ENCODE data around the gene KLRF1.

KLRF1 gene

DNA sequence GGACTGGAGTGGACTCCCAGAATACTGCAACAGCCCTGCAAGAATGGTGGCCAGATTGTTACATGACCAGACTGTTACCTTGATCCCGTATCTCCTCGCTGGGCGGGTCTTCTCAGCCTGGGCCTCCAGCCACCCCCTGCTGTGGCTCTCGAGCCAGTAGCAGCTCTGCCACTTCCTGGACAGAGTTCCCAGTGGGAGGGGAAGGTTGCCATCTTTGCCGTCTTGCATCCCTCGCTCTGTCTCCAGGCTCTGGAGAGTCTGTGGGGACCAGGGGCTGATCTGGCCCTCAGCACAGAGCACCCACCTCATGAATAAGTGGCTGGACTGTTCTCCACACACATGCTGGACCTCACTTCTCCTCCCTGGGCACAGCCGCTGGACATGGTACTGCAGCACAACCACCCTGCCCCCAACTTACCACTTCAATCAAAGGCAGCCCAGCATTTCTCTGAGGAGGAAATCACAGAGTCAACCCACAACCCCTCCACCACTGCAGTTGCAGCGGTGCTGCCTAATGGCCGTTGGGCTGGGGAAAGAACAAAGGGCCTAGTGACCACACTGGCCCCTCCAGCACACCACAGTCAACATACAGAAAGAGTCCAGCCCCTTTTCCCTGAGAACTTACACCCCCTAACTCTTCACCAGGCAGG lies 6.9 kb upstream of the KLRF1 start:
- peak overlapping the region; percentile 46 for H3K18ac ChIP-seq (ENCODE audit: low read length)
- no peak overlapping the region for H2BK5ac ChIP-seq (ENCODE audit: low read length)
- no peaks in the 10 kb centered on the region for H3K4me1 ChIP-seq (ENCODE audit: control insufficient read depth in 2 of 2, insufficient read depth in 1 of 2, low read depth in 1 of 2, low read length in 2 of 2)
- no peak overlapping the region for H4K8ac ChIP-seq (ENCODE audit: low read depth, low read length)
- H3K9ac ChIP-seq (ENCODE audit: low read depth, low read length, poor library complexity) = no peak overlapping the region
- H2BK12ac ChIP-seq (ENCODE audit: low read length) = no peak overlapping the region
- H3K23ac ChIP-seq (ENCODE audit: low read depth, low read length, poor library complexity) = no peak overlapping the region
- H3K14ac ChIP-seq (ENCODE audit: low read length) = no peak overlapping the region
- H3K27me3 ChIP-seq (ENCODE audit: control insufficient read depth in 3 of 3, insufficient read depth in 3 of 3, low read depth in 1 of 3, low read length in 3 of 3) = no peaks in the 10 kb centered on the region
- WGBS, 2 donors (ENCODE audit: extremely low coverage in 2 of 2, insufficient read length in 2 of 2, insufficient replicate concordance in 1 of 2) = no CpG with 5 or more reads among the region's 9 CpGs
- H2AK5ac ChIP-seq (ENCODE audit: low read depth, low read length) = no peak overlapping the region
- no peak overlapping the region for H3K4me2 ChIP-seq (ENCODE audit: insufficient read depth, low read length, poor library complexity, severe bottlenecking)
- H3K36me3 ChIP-seq (replicated peaks in 1 of 2; ENCODE audit: control insufficient read depth in 2 of 2, insufficient read depth in 2 of 2, low read length in 2 of 2) = no peaks in the 10 kb centered on the region
- no peaks in the 10 kb centered on the region for H3K79me1 ChIP-seq (ENCODE audit: low read depth, low read length)
- H4K91ac ChIP-seq (ENCODE audit: low read depth, low read length, poor library complexity) = no peak overlapping the region
- no peak overlapping the region for H2BK120ac ChIP-seq (ENCODE audit: low read depth, low read length)
- peak overlapping the region; percentile 8 for H2AFZ ChIP-seq (ENCODE audit: low read length)
- no peaks in the 10 kb centered on the region for H3K9me3 ChIP-seq (replicated peaks in 1 of 2; ENCODE audit: control insufficient read depth in 2 of 2, insufficient read depth in 1 of 2, low read depth in 1 of 2, low read length in 2 of 2)
- H3K4ac ChIP-seq (ENCODE audit: low read length) = no peak overlapping the region
- no peak overlapping the region for H3K4me3 ChIP-seq (ENCODE audit: low read length in 2 of 2)
- no peak overlapping the region for H3K27ac ChIP-seq (replicated peaks; ENCODE audit: low read length)
- no peak for DNase-seq (ENCODE audit: low spot score)
- no peak overlapping the region for H2BK15ac ChIP-seq (ENCODE audit: low read length)

DNA sequence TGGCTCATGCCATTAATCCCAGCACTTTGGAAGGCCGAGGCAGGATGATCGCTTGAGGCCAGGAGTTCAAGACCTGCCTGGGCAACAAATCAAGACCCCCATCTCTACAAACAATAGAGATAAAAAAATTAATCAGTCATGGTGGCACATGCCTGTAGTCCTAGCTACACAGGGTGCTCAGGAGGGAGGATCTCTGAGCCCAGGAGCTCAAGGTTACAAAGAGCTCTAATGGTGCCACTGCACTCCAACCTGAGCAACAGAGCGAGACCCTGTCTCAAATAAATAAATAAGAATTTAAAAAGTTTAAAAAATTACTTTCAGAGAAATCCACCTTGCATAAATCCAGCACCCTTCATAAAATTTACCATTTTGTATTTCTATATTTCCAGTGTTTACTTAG lies 2.2 kb downstream of the KLRF1 start:
- Histone ChIP-seq H3K23ac (ENCODE audit: low read depth, low read length, poor library complexity) (no peak overlapping the region), H3K9ac (ENCODE audit: low read depth, low read length, poor library complexity) (no peak overlapping the region), H3K14ac (ENCODE audit: low read length) (no peak overlapping the region), H4K8ac (ENCODE audit: low read depth, low read length) (no peak overlapping the region), H3K27me3 (ENCODE audit: control insufficient read depth in 3 of 3, insufficient read depth in 3 of 3, low read depth in 1 of 3, low read length in 3 of 3) (no peaks in the 10 kb centered on the region), H3K79me1 (ENCODE audit: low read depth, low read length) (no peaks in the 10 kb centered on the region), H3K4ac (ENCODE audit: low read length) (no peak overlapping the region), H2BK15ac (ENCODE audit: low read length) (no peak overlapping the region), H3K4me2 (ENCODE audit: insufficient read depth, low read length, poor library complexity, severe bottlenecking) (no peak overlapping the region), H3K27ac (replicated peaks; ENCODE audit: low read length) (no peak overlapping the region), H3K36me3 (replicated peaks in 1 of 2; ENCODE audit: control insufficient read depth in 2 of 2, insufficient read depth in 2 of 2, low read length in 2 of 2) (no peaks in the 10 kb centered on the region), H3K18ac (ENCODE audit: low read length) (no peak overlapping the region), H3K4me3 (ENCODE audit: low read length in 2 of 2) (no peak overlapping the region), H2BK12ac (ENCODE audit: low read length) (no peak overlapping the region), H3K4me1 (ENCODE audit: control insufficient read depth in 2 of 2, insufficient read depth in 1 of 2, low read depth in 1 of 2, low read length in 2 of 2) (no peaks in the 10 kb centered on the region), H4K91ac (ENCODE audit: low read depth, low read length, poor library complexity) (no peak overlapping the region), H3K9me3 (replicated peaks in 1 of 2; ENCODE audit: control insufficient read depth in 2 of 2, insufficient read depth in 1 of 2, low read depth in 1 of 2, low read length in 2 of 2) (no peaks in the 10 kb centered on the region), H2AK5ac (ENCODE audit: low read depth, low read length) (no peak overlapping the region), H2BK120ac (ENCODE audit: low read depth, low read length) (no peak overlapping the region), H2AFZ (ENCODE audit: low read length) (no peak overlapping the region), H2BK5ac (ENCODE audit: low read length) (no peak overlapping the region)
- no peak for DNase-seq (ENCODE audit: low spot score)
- WGBS, 2 donors (ENCODE audit: extremely low coverage in 2 of 2, insufficient read length in 2 of 2, insufficient replicate concordance in 1 of 2) = no CpG with 5 or more reads among the region's 3 CpGs

DNA sequence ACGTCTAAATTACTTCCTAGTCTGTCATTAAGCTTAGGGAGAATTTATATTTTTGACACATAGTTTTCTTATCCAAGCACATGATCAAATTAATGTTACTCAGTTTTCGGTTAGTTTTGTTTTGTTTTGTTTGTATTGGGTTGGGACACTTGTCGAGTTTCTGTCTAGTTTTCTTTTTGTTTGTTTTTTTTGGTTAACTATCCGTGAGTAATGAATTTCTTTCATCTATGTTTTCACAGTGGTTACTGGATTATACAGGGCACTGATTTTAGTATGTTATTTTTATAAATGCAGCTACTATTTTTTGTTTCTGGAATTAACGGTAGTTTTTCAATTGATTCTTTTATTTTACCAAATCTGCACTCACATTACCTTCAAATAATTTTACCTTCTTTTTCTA lies 2.7 kb downstream of the KLRF1 start:
- Histone ChIP-seq H4K91ac (ENCODE audit: low read depth, low read length, poor library complexity) (no peak overlapping the region), H3K79me1 (ENCODE audit: low read depth, low read length) (no peaks in the 10 kb centered on the region), H3K4me3 (ENCODE audit: low read length in 2 of 2) (no peak overlapping the region), H3K9ac (ENCODE audit: low read depth, low read length, poor library complexity) (no peak overlapping the region), H3K4me1 (ENCODE audit: control insufficient read depth in 2 of 2, insufficient read depth in 1 of 2, low read depth in 1 of 2, low read length in 2 of 2) (no peaks in the 10 kb centered on the region), H2BK12ac (ENCODE audit: low read length) (no peak overlapping the region), H3K4me2 (ENCODE audit: insufficient read depth, low read length, poor library complexity, severe bottlenecking) (no peak overlapping the region), H2BK120ac (ENCODE audit: low read depth, low read length) (no peak overlapping the region), H2AK5ac (ENCODE audit: low read depth, low read length) (no peak overlapping the region), H3K23ac (ENCODE audit: low read depth, low read length, poor library complexity) (no peak overlapping the region), H3K27ac (replicated peaks; ENCODE audit: low read length) (no peak overlapping the region), H3K27me3 (ENCODE audit: control insufficient read depth in 3 of 3, insufficient read depth in 3 of 3, low read depth in 1 of 3, low read length in 3 of 3) (no peaks in the 10 kb centered on the region), H2AFZ (ENCODE audit: low read length) (no peak overlapping the region), H3K4ac (ENCODE audit: low read length) (no peak overlapping the region), H4K8ac (ENCODE audit: low read depth, low read length) (no peak overlapping the region), H2BK5ac (ENCODE audit: low read length) (no peak overlapping the region), H3K18ac (ENCODE audit: low read length) (no peak overlapping the region), H3K36me3 (replicated peaks in 1 of 2; ENCODE audit: control insufficient read depth in 2 of 2, insufficient read depth in 2 of 2, low read length in 2 of 2) (no peaks in the 10 kb centered on the region), H3K9me3 (replicated peaks in 1 of 2; ENCODE audit: control insufficient read depth in 2 of 2, insufficient read depth in 1 of 2, low read depth in 1 of 2, low read length in 2 of 2) (no peaks in the 10 kb centered on the region), H3K14ac (ENCODE audit: low read length) (no peak overlapping the region), H2BK15ac (ENCODE audit: low read length) (no peak overlapping the region)
- 100% methylated on average over 1 of the region's 5 CpGs; no CpG with 5 or more reads in 1 of the 2 donors for WGBS, 2 donors (ENCODE audit: extremely low coverage in 2 of 2, insufficient read length in 2 of 2, insufficient replicate concordance in 1 of 2)
- DNase-seq (ENCODE audit: low spot score) = no peak

DNA sequence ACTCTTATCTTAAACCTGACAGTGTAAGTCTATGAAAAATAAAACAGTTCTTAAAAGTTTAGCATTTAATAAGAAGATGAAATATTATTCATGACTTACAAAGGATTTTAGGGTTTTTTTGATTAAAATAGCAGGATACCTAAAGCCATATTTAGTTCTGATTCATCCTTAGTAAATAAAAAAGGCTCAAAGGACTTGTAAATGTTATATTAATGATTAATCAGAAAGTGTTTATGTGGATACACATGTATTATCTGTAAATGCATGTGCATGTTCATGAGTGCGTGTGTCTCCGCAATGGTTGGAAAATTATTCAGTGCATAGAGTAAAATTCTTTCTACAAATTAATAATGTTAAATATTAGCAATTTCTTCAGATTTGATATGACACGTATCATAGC lies 4.4 kb downstream of the KLRF1 start:
- Histone ChIP-seq H3K36me3 (replicated peaks in 1 of 2; ENCODE audit: control insufficient read depth in 2 of 2, insufficient read depth in 2 of 2, low read length in 2 of 2) (no peaks in the 10 kb centered on the region), H3K23ac (ENCODE audit: low read depth, low read length, poor library complexity) (no peak overlapping the region), H2BK12ac (ENCODE audit: low read length) (no peak overlapping the region), H2BK120ac (ENCODE audit: low read depth, low read length) (no peak overlapping the region), H4K8ac (ENCODE audit: low read depth, low read length) (no peak overlapping the region), H2BK5ac (ENCODE audit: low read length) (no peak overlapping the region), H3K9me3 (replicated peaks in 1 of 2; ENCODE audit: control insufficient read depth in 2 of 2, insufficient read depth in 1 of 2, low read depth in 1 of 2, low read length in 2 of 2) (no peaks in the 10 kb centered on the region), H2AK5ac (ENCODE audit: low read depth, low read length) (no peak overlapping the region), H3K27ac (replicated peaks; ENCODE audit: low read length) (no peak overlapping the region), H3K4ac (ENCODE audit: low read length) (no peak overlapping the region), H3K79me1 (ENCODE audit: low read depth, low read length) (no peaks in the 10 kb centered on the region), H3K18ac (ENCODE audit: low read length) (no peak overlapping the region), H4K91ac (ENCODE audit: low read depth, low read length, poor library complexity) (no peak overlapping the region), H3K4me1 (ENCODE audit: control insufficient read depth in 2 of 2, insufficient read depth in 1 of 2, low read depth in 1 of 2, low read length in 2 of 2) (no peaks in the 10 kb centered on the region), H2BK15ac (ENCODE audit: low read length) (no peak overlapping the region), H3K4me2 (ENCODE audit: insufficient read depth, low read length, poor library complexity, severe bottlenecking) (no peak overlapping the region), H3K9ac (ENCODE audit: low read depth, low read length, poor library complexity) (no peak overlapping the region), H3K14ac (ENCODE audit: low read length) (no peak overlapping the region), H3K4me3 (ENCODE audit: low read length in 2 of 2) (no peak overlapping the region), H3K27me3 (ENCODE audit: control insufficient read depth in 3 of 3, insufficient read depth in 3 of 3, low read depth in 1 of 3, low read length in 3 of 3) (no peaks in the 10 kb centered on the region), H2AFZ (ENCODE audit: low read length) (no peak overlapping the region)
- DNase-seq (ENCODE audit: low spot score) = no peak
- WGBS, 2 donors (ENCODE audit: extremely low coverage in 2 of 2, insufficient read length in 2 of 2, insufficient replicate concordance in 1 of 2) = no CpG with 5 or more reads among the region's 3 CpGs
